GM18498 (cell line): ENCODE results near the gene HSPA4L.

Source experiments
- ATAC-seq: cut with Tn5 transposase; IDR thresholded peaks from one replicate; pipeline ENCODE4 v1.9.1; 2021; ENCODE audit warnings: mild to moderate bottlenecking, moderate library complexity; ENCODE audit not compliant: unreplicated experiment

The HSPA4L gene

GRCh38 chr4:127856813-127857447, 74.8 kb downstream of the HSPA4L start:
- peak; percentile 88 for ATAC-seq

GRCh38 chr4:127857641-127858040, 75.5 kb downstream of the HSPA4L start:
- ATAC-seq: no peak

GRCh38 chr4:127868196-127868595, 86.1 kb downstream of the HSPA4L start:
- no peak for ATAC-seq

GRCh38 chr4:127870281-127870680, 88.2 kb downstream of the HSPA4L start:
- no peak for ATAC-seq

- no peak for ATAC-seq
Observed at GRCh38 chr4:127870688-127871087, 88.6 kb downstream of the HSPA4L start.

GRCh38 chr4:127875791-127876190, 93.7 kb downstream of the HSPA4L start:
- no peak for ATAC-seq

GRCh38 chr4:127880763-127881562, 98.8 kb downstream of the HSPA4L start, which contains the start of gene PLK4:
PLK4 (plus strand) TSS chr4:127880893; CDS start chr4:127881135, 242 bp downstream.
- ATAC-seq: peak; percentile 89

GRCh38 chr4:127881563-127881864, 99.4 kb downstream of the HSPA4L start:
- ATAC-seq: peak; percentile 45

GRCh38 chr4:127888559-127888958, 106.4 kb downstream of the HSPA4L start:
- no peak for ATAC-seq

- no peak for ATAC-seq
Observed at GRCh38 chr4:127889903-127890302, 107.8 kb downstream of the HSPA4L start.
